ENCODE measurements around the gene ZBTB43. TPM values are rescaled to one million over a fixed set of nuclear protein-coding genes. Genes with fewer than 3 reads are reported as not detected.
A peak's percentile ranks its signal among the peaks of the same experiment; 100 is the strongest.

Gene ZBTB43
- total RNA-seq, 4 donors from 2014 or later, result 21.2 to 46.1 (median 32.2) TPM

DNA sequence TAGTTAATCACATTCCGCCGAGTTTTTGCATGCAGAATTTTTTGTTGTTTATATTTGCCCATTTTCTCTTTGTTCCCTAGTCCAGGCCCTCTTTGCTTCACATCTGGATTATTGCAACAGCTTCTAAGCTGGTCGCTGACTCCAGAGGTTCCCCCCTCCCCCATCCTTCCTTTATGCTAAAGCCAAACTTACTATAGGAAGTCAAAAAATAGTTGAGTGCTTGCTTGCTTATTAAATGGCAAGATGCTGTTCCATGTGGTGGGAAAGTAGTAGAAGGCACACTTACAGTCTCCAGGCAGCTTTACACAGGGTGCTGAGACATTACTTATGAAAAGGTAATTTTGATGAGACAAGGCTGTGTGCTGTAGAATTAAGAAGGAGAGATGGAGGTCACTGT is 56.9 kb downstream of the ZBTB43 start:
- TF ChIP-seq EP300 (IDR thresholded peaks at IDR 0.05) (no peak), POLR2AphosphoS5 (IDR thresholded peaks at IDR 0.05) (no peak)
- TF ChIP-seq, protein P1, sequence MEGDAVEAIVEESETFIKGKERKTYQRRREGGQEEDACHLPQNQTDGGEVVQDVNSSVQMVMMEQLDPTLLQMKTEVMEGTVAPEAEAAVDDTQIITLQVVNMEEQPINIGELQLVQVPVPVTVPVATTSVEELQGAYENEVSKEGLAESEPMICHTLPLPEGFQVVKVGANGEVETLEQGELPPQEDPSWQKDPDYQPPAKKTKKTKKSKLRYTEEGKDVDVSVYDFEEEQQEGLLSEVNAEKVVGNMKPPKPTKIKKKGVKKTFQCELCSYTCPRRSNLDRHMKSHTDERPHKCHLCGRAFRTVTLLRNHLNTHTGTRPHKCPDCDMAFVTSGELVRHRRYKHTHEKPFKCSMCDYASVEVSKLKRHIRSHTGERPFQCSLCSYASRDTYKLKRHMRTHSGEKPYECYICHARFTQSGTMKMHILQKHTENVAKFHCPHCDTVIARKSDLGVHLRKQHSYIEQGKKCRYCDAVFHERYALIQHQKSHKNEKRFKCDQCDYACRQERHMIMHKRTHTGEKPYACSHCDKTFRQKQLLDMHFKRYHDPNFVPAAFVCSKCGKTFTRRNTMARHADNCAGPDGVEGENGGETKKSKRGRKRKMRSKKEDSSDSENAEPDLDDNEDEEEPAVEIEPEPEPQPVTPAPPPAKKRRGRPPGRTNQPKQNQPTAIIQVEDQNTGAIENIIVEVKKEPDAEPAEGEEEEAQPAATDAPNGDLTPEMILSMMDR (IDR thresholded peaks at IDR 0.05), result no peak
- Histone ChIP-seq H3K4me3 (peak overlapping the region; percentile 97), H3K9me3 (no peaks in the 10 kb centered on the region), H3K27ac (peak overlapping the region; percentile 91), H3K4me1 (peaks cover 39% of the 10 kb centered on the region), H3K27me3 (no peaks in the 10 kb centered on the region), H3K36me3 (peaks cover 11% of the 10 kb centered on the region)
- WGBS, result 8% methylated on average over 3 of the region's 3 CpGs
- no peak for DNase-seq (ENCODE audit: low spot score in 2 of 2)

DNA sequence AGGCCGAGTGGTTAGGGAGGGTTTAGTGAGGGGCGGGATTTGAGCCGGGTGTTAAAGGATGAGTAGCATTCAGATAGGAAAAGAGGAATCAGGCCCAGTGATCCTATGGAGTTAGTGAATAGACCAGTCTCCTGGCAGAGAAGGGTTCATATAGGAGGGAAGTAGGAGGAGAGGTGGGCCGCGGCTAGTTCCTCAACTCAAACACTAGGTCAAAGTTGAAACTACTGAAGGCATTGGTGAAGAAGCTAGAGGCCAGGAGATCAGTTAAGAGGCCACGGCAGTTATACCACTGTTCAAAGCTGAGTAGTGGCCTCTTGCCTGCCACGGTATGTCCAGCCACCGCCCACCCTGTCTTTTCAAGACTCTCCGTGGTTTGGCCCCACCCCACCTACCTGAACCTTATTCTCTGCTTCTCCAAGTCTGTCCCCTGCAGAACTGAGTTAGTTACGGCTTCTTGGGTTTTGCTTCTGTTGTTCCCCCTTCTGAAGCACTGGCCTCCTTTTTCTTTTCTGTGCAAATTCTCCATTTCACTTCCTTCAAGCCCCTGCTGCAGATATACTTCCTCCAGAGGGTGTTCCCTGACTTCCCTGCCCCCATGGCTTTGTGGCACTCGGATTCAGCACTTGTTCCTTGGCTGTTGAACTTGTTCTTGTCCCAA is 57.4 kb downstream of the ZBTB43 start:
- Histone ChIP-seq H3K27me3 (no peaks in the 10 kb centered on the region), H3K4me3 (peak overlapping the region; percentile 97), H3K27ac (peak overlapping the region; percentile 91), H3K4me1 (peaks cover 39% of the 10 kb centered on the region), H3K9me3 (no peaks in the 10 kb centered on the region), H3K36me3 (peaks cover 11% of the 10 kb centered on the region)
- TF ChIP-seq EP300 (IDR thresholded peaks at IDR 0.05) (no peak), POLR2A (IDR thresholded peaks at IDR 0.05) (no peak)
- DNase-seq (ENCODE audit: low spot score in 2 of 2), result no peak
- WGBS, result 41% methylated on average over 11 of the region's 11 CpGs

DNA sequence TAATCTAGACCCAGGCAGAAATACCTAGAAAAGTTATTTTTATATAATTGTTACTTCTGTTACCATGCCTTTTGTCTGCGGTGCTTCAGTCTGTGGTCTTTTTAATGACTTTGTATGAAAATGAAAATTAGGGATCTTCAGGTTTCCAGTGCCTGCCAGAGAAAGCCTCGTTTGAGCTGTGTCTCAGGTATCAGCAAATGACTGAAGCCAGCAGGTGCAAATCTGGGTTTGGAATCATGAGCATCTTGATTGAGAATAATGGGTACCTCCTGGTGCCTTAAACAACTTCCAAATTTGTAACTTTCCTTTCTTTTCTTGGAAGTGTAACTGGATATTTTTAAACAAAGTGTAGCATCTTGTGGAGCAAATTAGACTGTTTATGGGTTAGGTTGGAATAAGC is 59.9 kb downstream of the ZBTB43 start:
- Histone ChIP-seq H3K36me3 (peaks cover 19% of the 10 kb centered on the region), H3K27ac (no peak overlapping the region), H3K9me3 (no peaks in the 10 kb centered on the region), H3K4me1 (peaks cover 45% of the 10 kb centered on the region), H3K4me3 (no peak overlapping the region), H3K27me3 (no peaks in the 10 kb centered on the region)
- WGBS, result 80% methylated on average over 2 of the region's 2 CpGs
- TF ChIP-seq, protein P1 (IDR thresholded peaks at IDR 0.05), result no peak
- no peak for TF ChIP-seq POLR2A (IDR thresholded peaks at IDR 0.05)
- no peak for TF ChIP-seq EP300 (IDR thresholded peaks at IDR 0.05)
- no peak for TF ChIP-seq POLR2AphosphoS5 (IDR thresholded peaks at IDR 0.05)
- DNase-seq (ENCODE audit: low spot score in 2 of 2), result no peak

DNA sequence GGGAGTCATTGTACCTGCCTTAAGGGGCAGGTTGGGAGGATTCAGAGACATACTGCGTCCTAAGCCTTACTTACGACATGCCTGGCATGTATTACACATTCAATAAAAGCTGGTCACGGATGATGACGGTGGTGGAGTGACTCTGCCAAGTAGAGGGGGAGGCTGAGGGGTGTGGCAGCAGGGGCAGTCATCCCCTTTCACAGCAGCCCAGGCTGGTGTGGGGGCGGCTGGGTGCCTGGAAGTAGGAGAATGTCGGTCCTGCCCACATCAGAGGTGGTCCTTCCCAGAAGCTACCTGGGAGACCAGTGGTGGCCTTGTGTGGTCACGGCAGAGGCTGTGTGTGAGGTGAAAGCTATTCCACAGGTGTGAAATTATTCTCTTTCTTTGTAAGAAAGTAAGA is 64.5 kb downstream of the ZBTB43 start:
- Histone ChIP-seq H3K4me1 (peaks cover 17% of the 10 kb centered on the region), H3K9me3 (no peaks in the 10 kb centered on the region), H3K36me3 (peaks cover 19% of the 10 kb centered on the region), H3K27ac (no peak overlapping the region), H3K4me3 (no peak overlapping the region), H3K27me3 (no peaks in the 10 kb centered on the region)
- 67% methylated on average over 7 of the region's 7 CpGs for WGBS
- DNase-seq (ENCODE audit: low spot score in 2 of 2), result no peak
- TF ChIP-seq POLR2A (IDR thresholded peaks at IDR 0.05) (no peak), POLR2AphosphoS5 (IDR thresholded peaks at IDR 0.05) (no peak), EP300 (IDR thresholded peaks at IDR 0.05) (no peak)
- TF ChIP-seq, protein P1 (IDR thresholded peaks at IDR 0.05), result no peak

DNA sequence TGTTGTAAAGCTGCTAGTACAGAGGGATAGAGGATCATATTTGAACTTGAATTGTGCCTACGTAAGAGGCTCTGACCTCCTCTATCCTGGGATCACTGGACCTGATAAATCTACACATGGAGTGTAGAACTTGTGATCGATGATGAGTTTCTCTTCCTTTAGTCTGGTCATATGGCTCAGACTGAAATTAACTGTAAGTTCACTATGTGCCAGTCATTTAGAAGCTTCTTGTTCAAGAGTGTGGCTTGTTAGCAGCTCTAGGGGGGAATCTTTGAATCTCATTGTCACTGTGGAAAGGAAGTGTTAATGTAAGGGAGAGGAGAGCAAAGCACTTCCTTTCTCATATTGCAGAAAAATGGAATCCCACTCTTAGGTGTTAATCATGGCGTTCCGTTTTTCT is 67.7 kb downstream of the ZBTB43 start:
- Histone ChIP-seq H3K27ac (no peak overlapping the region), H3K36me3 (peaks cover 7% of the 10 kb centered on the region), H3K27me3 (no peaks in the 10 kb centered on the region), H3K4me1 (peaks cover 15% of the 10 kb centered on the region), H3K4me3 (no peak overlapping the region), H3K9me3 (no peaks in the 10 kb centered on the region)
- TF ChIP-seq POLR2A (IDR thresholded peaks at IDR 0.05), result no peak
- TF ChIP-seq, protein P1 (IDR thresholded peaks at IDR 0.05), result no peak
- no peak for TF ChIP-seq POLR2AphosphoS5 (IDR thresholded peaks at IDR 0.05)
- TF ChIP-seq EP300 (IDR thresholded peaks at IDR 0.05), result no peak
- no peak for DNase-seq (ENCODE audit: low spot score in 2 of 2)
- WGBS, result 82% methylated on average over 4 of the region's 4 CpGs
